ENCODE measurements around the gene EBF3.
A peak's percentile ranks its signal among the peaks of the same experiment; 100 is the strongest.

The EBF3 gene

GRCh38 chr10:129845111-129845753 lies 118.8 kb downstream of the EBF3 start:
- H3K27ac ChIP-seq: peak overlapping the region; percentile 13; the same call in 1 of the 2 replicates
- DNase-seq (ENCODE audit: low read depth, low spot score): peak; percentile 64
- peaks cover 72% of the 10 kb centered on the region for H3K36me3 ChIP-seq (ENCODE audit: insufficient read depth, low read length)
- no peaks in the 10 kb centered on the region for H3K9me3 ChIP-seq (ENCODE audit: low read depth, low read length)
- TF ChIP-seq POLR2AphosphoS5 (IDR thresholded peaks at IDR 0.05; ENCODE audit: borderline replicate concordance, low read depth, low read length) (no peak), EZH2 (IDR thresholded peaks at IDR 0.05) (no peak), FOXP2 (optimal IDR thresholded peaks at IDR 0.05; ENCODE audit: control extremely low read depth, extremely low read length, insufficient read depth) (no peak)
- H3K4me3 ChIP-seq: no peak overlapping the region
- H3K9ac ChIP-seq (ENCODE audit: insufficient read length): no peak overlapping the region

- TF ChIP-seq FOXP2 (optimal IDR thresholded peaks at IDR 0.05; ENCODE audit: control extremely low read depth, extremely low read length, insufficient read depth): no peak
- TF ChIP-seq EZH2 (IDR thresholded peaks at IDR 0.05): no peak
- TF ChIP-seq POLR2AphosphoS5 (IDR thresholded peaks at IDR 0.05; ENCODE audit: borderline replicate concordance, low read depth, low read length): no peak
- Histone ChIP-seq H3K36me3 (ENCODE audit: insufficient read depth, low read length) (peaks cover 74% of the 10 kb centered on the region), H3K4me3 (no peak overlapping the region), H3K9me3 (ENCODE audit: low read depth, low read length) (no peaks in the 10 kb centered on the region), H3K27ac (no peak overlapping the region), H3K9ac (ENCODE audit: insufficient read length) (no peak overlapping the region)
- no peak for DNase-seq (ENCODE audit: low read depth, low spot score)
Measured at GRCh38 chr10:129844216-129844766, 119.8 kb downstream of the EBF3 start.

- TF ChIP-seq EZH2 (IDR thresholded peaks at IDR 0.05) (no peak), FOXP2 (optimal IDR thresholded peaks at IDR 0.05; ENCODE audit: control extremely low read depth, extremely low read length, insufficient read depth) (no peak)
- peaks cover 77% of the 10 kb centered on the region for H3K36me3 ChIP-seq (ENCODE audit: insufficient read depth, low read length)
- no peak overlapping the region for H3K27ac ChIP-seq
- no peak overlapping the region for H3K4me3 ChIP-seq
- H3K9me3 ChIP-seq (ENCODE audit: low read depth, low read length): no peaks in the 10 kb centered on the region
- H3K9ac ChIP-seq (ENCODE audit: insufficient read length): no peak overlapping the region
- no peak for DNase-seq (ENCODE audit: low read depth, low spot score)
Measured at GRCh38 chr10:129843702-129844101, 120.4 kb downstream of the EBF3 start.

GRCh38 chr10:129843131-129843541 lies 120.9 kb downstream of the EBF3 start:
- H3K9me3 ChIP-seq (ENCODE audit: low read depth, low read length): no peaks in the 10 kb centered on the region
- no peak for DNase-seq (ENCODE audit: low read depth, low spot score)
- no peak overlapping the region for H3K9ac ChIP-seq (ENCODE audit: insufficient read length)
- no peak overlapping the region for H3K4me3 ChIP-seq
- no peak overlapping the region for H3K27ac ChIP-seq
- TF ChIP-seq EZH2 (IDR thresholded peaks at IDR 0.05) (no peak), FOXP2 (optimal IDR thresholded peaks at IDR 0.05; ENCODE audit: control extremely low read depth, extremely low read length, insufficient read depth) (no peak), POLR2AphosphoS5 (IDR thresholded peaks at IDR 0.05; ENCODE audit: borderline replicate concordance, low read depth, low read length) (no peak)
- H3K36me3 ChIP-seq (ENCODE audit: insufficient read depth, low read length): peaks cover 77% of the 10 kb centered on the region

GRCh38 chr10:129842031-129842430 lies 122.0 kb downstream of the EBF3 start:
- Histone ChIP-seq H3K36me3 (ENCODE audit: insufficient read depth, low read length) (peaks cover 68% of the 10 kb centered on the region), H3K4me3 (no peak overlapping the region), H3K9me3 (ENCODE audit: low read depth, low read length) (no peaks in the 10 kb centered on the region), H3K9ac (ENCODE audit: insufficient read length) (no peak overlapping the region), H3K27ac (no peak overlapping the region)
- DNase-seq (ENCODE audit: low read depth, low spot score): no peak
- TF ChIP-seq POLR2AphosphoS5 (IDR thresholded peaks at IDR 0.05; ENCODE audit: borderline replicate concordance, low read depth, low read length) (no peak), EZH2 (IDR thresholded peaks at IDR 0.05) (no peak)

GRCh38 chr10:129841590-129841989 lies 122.5 kb downstream of the EBF3 start:
- DNase-seq (ENCODE audit: low read depth, low spot score): no peak
- Histone ChIP-seq H3K9me3 (ENCODE audit: low read depth, low read length) (no peaks in the 10 kb centered on the region), H3K27ac (no peak overlapping the region), H3K4me3 (no peak overlapping the region), H3K36me3 (ENCODE audit: insufficient read depth, low read length) (peaks cover 66% of the 10 kb centered on the region), H3K9ac (ENCODE audit: insufficient read length) (no peak overlapping the region)
- no peak for TF ChIP-seq POLR2AphosphoS5 (IDR thresholded peaks at IDR 0.05; ENCODE audit: borderline replicate concordance, low read depth, low read length)
- no peak for TF ChIP-seq FOXP2 (optimal IDR thresholded peaks at IDR 0.05; ENCODE audit: control extremely low read depth, extremely low read length, insufficient read depth)
- no peak for TF ChIP-seq EZH2 (IDR thresholded peaks at IDR 0.05)

GRCh38 chr10:129841071-129841470 lies 123.0 kb downstream of the EBF3 start:
- H3K9me3 ChIP-seq (ENCODE audit: low read depth, low read length): no peaks in the 10 kb centered on the region
- no peak for TF ChIP-seq EZH2 (IDR thresholded peaks at IDR 0.05)
- no peak for TF ChIP-seq POLR2AphosphoS5 (IDR thresholded peaks at IDR 0.05; ENCODE audit: borderline replicate concordance, low read depth, low read length)
- TF ChIP-seq FOXP2 (optimal IDR thresholded peaks at IDR 0.05; ENCODE audit: control extremely low read depth, extremely low read length, insufficient read depth): no peak
- H3K36me3 ChIP-seq (ENCODE audit: insufficient read depth, low read length): peaks cover 62% of the 10 kb centered on the region
- no peak overlapping the region for H3K9ac ChIP-seq (ENCODE audit: insufficient read length)
- H3K27ac ChIP-seq: no peak overlapping the region
- no peak for DNase-seq (ENCODE audit: low read depth, low spot score)
- H3K4me3 ChIP-seq: no peak overlapping the region

GRCh38 chr10:129840196-129840590 lies 123.9 kb downstream of the EBF3 start:
- no peak overlapping the region for H3K4me3 ChIP-seq
- DNase-seq (ENCODE audit: low read depth, low spot score): no peak

More at GRCh38 chr10:129840196-129840590, 123.9 kb downstream of the EBF3 start:
- Histone ChIP-seq H3K27ac (no peak overlapping the region), H3K9me3 (ENCODE audit: low read depth, low read length) (no peaks in the 10 kb centered on the region), H3K9ac (ENCODE audit: insufficient read length) (no peak overlapping the region), H3K36me3 (ENCODE audit: insufficient read depth, low read length) (peaks cover 68% of the 10 kb centered on the region)
- TF ChIP-seq FOXP2 (optimal IDR thresholded peaks at IDR 0.05; ENCODE audit: control extremely low read depth, extremely low read length, insufficient read depth) (no peak), EZH2 (IDR thresholded peaks at IDR 0.05) (no peak)
